GM12873 (cell line): ENCODE results near the gene LECT2.

Experiments
- CTCF ChIP-seq: IDR thresholded peaks from 2 replicates; pipeline ENCODE4 v1.5.1; 2012; ENCODE audit warnings: low read depth, mild to moderate bottlenecking, moderate library complexity, low read length, control low read depth; ENCODE audit not compliant: insufficient read depth; ENCODE audit errors: missing control alignments

The LECT2 gene

GRCh38 chr5:135978993-135979392 lies 24.2 kb upstream of the LECT2 start:
- TF ChIP-seq CTCF = no peak

GRCh38 chr5:135978212-135978631 lies 23.4 kb upstream of the LECT2 start:
- no peak for TF ChIP-seq CTCF

GRCh38 chr5:135977375-135977928 lies 22.7 kb upstream of the LECT2 start:
- peak; percentile 97 for TF ChIP-seq CTCF

GRCh38 chr5:135976216-135976615 lies 21.4 kb upstream of the LECT2 start:
- TF ChIP-seq CTCF = no peak

- no peak for TF ChIP-seq CTCF
Measured at GRCh38 chr5:135975122-135975521, 20.3 kb upstream of the LECT2 start.

GRCh38 chr5:135974021-135974600 lies 19.3 kb upstream of the LECT2 start:
- no peak for TF ChIP-seq CTCF

GRCh38 chr5:135973323-135974020 lies 18.7 kb upstream of the LECT2 start:
- TF ChIP-seq CTCF = no peak
